K562 treated with DMSO at 1 percent for 12 hours (cell line): ENCODE results near the gene JAK3. TPM values are rescaled to one million over a fixed set of nuclear protein-coding genes. Genes with fewer than 3 reads are reported as not detected.

Experiments
- total RNA-seq: library from RNA; unstranded; fragments of 300-600 nt; gene quantifications from 2 replicates; pipeline ENCODE4 v1.2.3, GENCODE V29; 2022; ENCODE audit not compliant: insufficient read depth

The JAK3 gene
- 0.10 TPM in 1 of 2 replicates, not detected in the other for total RNA-seq

GRCh38 chr19:17847538-17848366 lies at the start of gene JAK3:
Gene JAK3, minus strand, starts transcription at chr19:17847982. Its CDS starts 3,565 bp downstream, at chr19:17844417.

GRCh38 chr19:17871878-17872250 lies 24.1 kb upstream of the JAK3 start, which contains the start of gene SLC5A5:
Gene SLC5A5, plus strand, starts transcription at chr19:17871945. Its CDS starts 375 bp downstream, at chr19:17872320.

DNA sequence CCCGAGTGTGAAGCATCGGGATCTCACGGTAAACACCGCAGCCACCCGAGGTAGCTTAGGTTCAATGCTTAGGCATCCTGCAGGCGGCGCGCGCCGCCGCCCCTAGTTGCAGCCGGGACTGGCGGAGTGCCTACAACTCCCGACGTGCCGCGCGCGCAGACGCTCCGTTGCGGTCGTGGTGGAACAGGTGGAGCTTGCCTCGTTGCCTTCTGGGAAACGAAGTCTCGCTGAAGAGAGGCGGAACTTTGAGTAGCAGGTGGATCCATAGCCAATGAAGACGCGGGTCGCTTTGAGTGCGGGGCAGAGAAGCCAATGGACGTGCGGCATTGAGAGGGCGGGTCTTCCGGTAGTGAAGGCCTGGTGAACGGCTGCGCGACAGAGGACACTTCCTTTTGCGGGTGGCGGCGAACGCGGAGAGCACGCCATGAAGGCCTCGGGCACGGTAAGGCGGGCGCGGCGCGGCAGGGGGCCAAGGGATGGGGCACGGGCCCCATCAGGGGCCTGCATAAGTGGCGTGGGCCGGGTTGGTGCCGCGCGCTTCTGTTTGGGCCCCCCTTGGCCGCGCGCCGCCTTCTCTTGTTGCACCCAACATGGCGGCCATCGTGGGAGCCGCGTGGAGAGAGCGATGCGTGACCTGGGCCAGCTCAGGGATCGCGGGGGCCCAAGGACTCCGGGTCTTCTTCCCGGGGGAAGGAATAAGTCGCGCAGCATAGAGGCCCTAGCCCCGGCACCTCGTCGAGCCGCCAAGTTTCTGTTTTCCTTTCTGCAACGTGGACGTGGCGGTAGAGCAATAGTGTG lies 11.9 kb upstream of the JAK3 start, which contains the start of gene RPL18A:
TSS of gene RPL18A (plus strand) at position 378 of the 798 bp plus-strand sequence. CDS start at position 425, 47 bp downstream.

GRCh38 chr19:17821190-17821589 lies 26.6 kb downstream of the JAK3 start, which contains the start of gene INSL3:
Gene INSL3, minus strand, starts transcription at chr19:17821519. Its CDS starts 13 bp downstream, at chr19:17821506.

DNA sequence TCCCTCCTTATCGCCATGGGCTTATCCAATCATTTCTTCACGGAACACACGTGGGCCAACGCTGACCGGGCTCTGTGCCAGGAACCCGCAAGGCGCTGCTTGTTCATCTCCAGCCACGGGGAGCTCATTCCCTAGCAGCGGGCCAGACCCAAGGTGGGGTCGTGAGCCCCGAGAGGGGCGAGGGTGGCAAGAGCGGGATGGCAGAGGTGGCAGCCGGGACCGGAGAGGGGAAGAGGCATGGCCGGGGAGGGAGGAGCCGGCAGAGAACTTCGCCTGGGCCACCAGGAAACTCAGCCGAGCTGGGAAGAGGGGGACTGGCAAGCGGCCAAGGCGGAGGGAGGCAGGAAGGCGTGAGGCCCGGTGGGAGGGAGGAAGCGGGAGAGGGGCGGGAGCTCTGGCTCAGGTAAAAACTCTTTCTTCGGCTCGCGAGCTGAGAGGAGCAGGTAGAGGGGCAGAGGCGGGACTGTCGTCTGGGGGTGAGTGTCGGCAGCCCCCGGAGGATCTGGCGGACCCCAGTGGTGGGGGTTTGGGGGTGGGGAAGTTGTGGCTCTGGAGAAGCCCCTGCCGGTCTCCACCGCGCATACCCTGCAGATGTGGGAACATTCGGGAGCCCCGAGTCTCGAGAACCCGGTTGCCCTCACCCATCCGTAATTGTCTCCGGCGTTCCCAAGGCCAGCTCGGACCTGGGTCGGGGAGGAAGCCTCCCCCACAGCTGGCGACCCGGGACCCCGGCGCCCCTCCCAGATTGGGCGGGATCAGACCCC lies 52.9 kb downstream of the JAK3 start, which contains the start of gene B3GNT3:
TSS of gene B3GNT3 (plus strand) at position 408 of the 764 bp plus-strand sequence. CDS start 12,670 bp downstream, outside the sequence.

Other genes starting within 250 kb of the JAK3 start
- gene UNC13A, start 159.6 kb downstream of the JAK3 start, total RNA-seq = 0.07 and 0.49 TPM in 2 replicates
- 72.4 and 81.5 TPM in 2 replicates for gene MAP1S, start 128.5 kb downstream of the JAK3 start, total RNA-seq
- gene FCHO1, start 96.5 kb downstream of the JAK3 start, total RNA-seq = 21.7 and 33.6 TPM in 2 replicates
- not detected in 2 replicates for gene B3GNT3, start 52.8 kb downstream of the JAK3 start, total RNA-seq
- not detected in 2 replicates for gene INSL3, start 26.5 kb downstream of the JAK3 start, total RNA-seq
- 7,109 and 9,729 TPM in 2 replicates for gene RPL18A, start 11.9 kb upstream of the JAK3 start, total RNA-seq
- not detected in 2 replicates for gene SLC5A5, start 24.0 kb upstream of the JAK3 start, total RNA-seq
- gene CCDC124, start 85.0 kb upstream of the JAK3 start, total RNA-seq = 99.3 and 108 TPM in 2 replicates
- gene KCNN1, start 119.1 kb upstream of the JAK3 start, total RNA-seq = 4.4 and 17.3 TPM in 2 replicates
- gene ARRDC2, start 160.2 kb upstream of the JAK3 start, total RNA-seq = 20.7 and 27.8 TPM in 2 replicates
- not detected in 2 replicates for gene IL12RB1, start 239.0 kb upstream of the JAK3 start, total RNA-seq
- gene MAST3, start 249.8 kb upstream of the JAK3 start, total RNA-seq = 4.6 and 13.5 TPM in 2 replicates